Activated CD4-positive, alpha-beta T cell treated with anti-CD3 and anti-CD28 coated beads, Interleukin-2, amount 10 ng/mL, durations not matched to agents 7 days and 5 days (primary cell): ENCODE measurements around the gene TWF2. TPM values are rescaled to one million over a fixed set of nuclear protein-coding genes. Genes with fewer than 3 reads are reported as not detected.
"Not testable (repeated sequence)": the region's sequence is repeated elsewhere in the genome, so short reads cannot be mapped to it uniquely, and the experiment has no call there.

Experiments
- CTCF ChIA-PET: fragments of 350-600 bp; sonication (Branson Sonifier 250); formaldehyde crosslinking; loops from one replicate; lab custom pipeline; 2021; ENCODE audit warnings: antibody characterized with exemption; lab: Charles Lee
- POLR2A ChIA-PET: fragments of 350-600 bp; sonication (Branson Sonifier 250); formaldehyde crosslinking; loops from one replicate; lab custom pipeline; 2021; ENCODE audit warnings: antibody characterized with exemption; lab: Charles Lee
- DNase-seq: peaks from one replicate; pipeline ENCODE4 v3.0.0-alpha.2; 2020
- H3K27ac Mint-ChIP-seq: one replicate; pipeline ENCODE4 v1.8.0; 2021; ENCODE audit warnings: mild to moderate bottlenecking, moderate library complexity, mixed read lengths
- H3K27me3 Mint-ChIP-seq: one replicate; pipeline ENCODE4 v1.8.0; 2021; ENCODE audit warnings: mixed read lengths
- H3K36me3 Mint-ChIP-seq: one replicate; pipeline ENCODE4 v1.8.0; 2021; ENCODE audit warnings: low read depth, mixed read lengths
- H3K4me1 Mint-ChIP-seq: one replicate; pipeline ENCODE4 v1.8.0; 2021; ENCODE audit warnings: mixed read lengths
- H3K4me3 Mint-ChIP-seq: one replicate; pipeline ENCODE4 v1.8.0; 2021; ENCODE audit warnings: mild to moderate bottlenecking, moderate library complexity, mixed read lengths
- H3K9me3 Mint-ChIP-seq: one replicate; pipeline ENCODE4 v1.8.0; 2021; ENCODE audit warnings: mixed read lengths
- total RNA-seq, 2 experiments: library from RNA; stranded (reverse); gene quantifications; one replicate each; pipeline ENCODE4 v1.2.3, GENCODE V29; 2021

TWF2 gene
- 100 to 1,000 TPM; 117 to 119 TPM for total RNA-seq

DNA sequence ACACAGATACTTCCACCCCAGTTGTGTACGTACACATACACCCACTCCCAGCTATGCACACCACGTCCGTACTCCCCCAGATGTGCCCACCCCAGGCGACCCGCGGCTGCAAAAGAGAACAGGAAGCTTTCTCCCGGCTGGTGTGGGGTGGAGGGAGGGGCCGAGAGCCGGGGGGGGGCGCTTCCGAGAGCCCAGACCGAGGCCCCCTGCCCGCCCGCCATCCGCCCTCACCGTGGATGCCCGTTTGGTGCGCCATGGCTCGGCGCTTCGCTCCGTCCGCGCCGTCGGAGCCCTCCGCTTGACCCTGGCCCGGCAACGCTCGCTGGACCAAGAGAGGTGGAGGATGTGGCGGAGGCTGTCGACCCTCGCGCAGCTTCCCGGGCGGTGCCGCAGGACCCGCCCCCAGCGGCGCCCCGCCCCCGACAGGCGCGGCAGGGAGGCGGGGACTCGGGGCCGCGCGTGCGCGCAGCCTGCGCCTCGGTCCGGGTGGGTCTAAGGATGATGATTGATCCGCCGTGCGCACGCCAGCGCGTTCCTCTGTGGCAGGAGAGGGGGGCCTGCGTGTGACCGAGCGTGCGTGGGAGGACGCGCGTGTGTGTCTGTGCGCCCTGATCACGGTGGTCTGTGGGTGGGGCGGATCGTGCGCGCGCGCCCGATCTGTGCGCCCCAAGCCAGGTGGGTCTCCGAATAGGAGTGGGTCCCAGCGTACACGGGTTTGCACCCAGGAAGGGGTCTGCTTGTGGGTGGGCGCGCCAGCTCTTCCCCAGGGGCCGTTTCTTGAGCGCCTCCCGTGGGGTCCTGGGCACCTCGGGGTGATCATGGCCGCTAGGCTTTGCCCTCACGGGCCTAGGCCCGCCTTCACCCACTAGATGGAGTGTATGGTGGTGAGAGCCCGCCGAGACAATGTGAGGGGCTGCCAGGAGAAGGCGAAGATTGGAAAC lies at the start of gene TWF2:
TWF2 (minus strand) TSS at position 398 of the 941 bp plus-strand sequence; CDS start at position 256, 142 bp downstream.
- Mint-ChIP-seq H3K27ac (peak within 1 kb of the TSS; percentile 94), H3K27me3 (no peaks in the 10 kb centered on the region), H3K36me3 (peaks cover 44% of the 10 kb centered on the region)

DNA sequence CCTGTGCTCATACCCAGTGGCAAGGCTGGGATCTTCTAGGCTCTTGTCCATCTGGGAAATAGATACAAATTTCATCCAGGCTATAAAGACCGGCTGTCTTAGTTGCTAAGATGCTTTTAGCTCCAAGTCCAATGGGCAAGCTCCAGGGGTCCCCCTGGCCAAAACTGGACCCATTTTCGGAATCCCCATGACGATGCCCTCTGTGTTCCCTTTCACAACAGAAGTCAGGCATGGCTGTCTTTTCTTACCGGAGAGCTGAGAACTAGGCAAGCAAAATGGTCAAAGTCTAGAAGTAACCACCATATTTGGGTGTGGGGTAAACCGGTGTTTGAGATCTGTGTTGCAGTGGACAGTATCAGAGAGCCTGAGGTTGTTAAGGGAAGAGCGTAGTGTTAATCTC lies 49.7 kb upstream of the TWF2 start:
- ChIA-PET POLR2A (interaction anchor here (1.9 kb wide), 1 partner anchor 134 kb away, joined by 5 read pairs; the partner anchor contains the start of gene POC1A), CTCF (interaction anchor here (0.8 to 2.9 kb wide), 6 partner anchors 9 to 68 kb away, joined by 3 to 14 read pairs (median 4); no protein-coding TSS in a partner anchor)
- Mint-ChIP-seq H3K4me1 (peaks cover 45% of the 10 kb centered on the region), H3K9me3 (no peaks in the 10 kb centered on the region), H3K36me3 (peaks cover 16% of the 10 kb centered on the region), H3K4me3 (peak overlapping the region; percentile 100), H3K27ac (peak overlapping the region; percentile 100), H3K27me3 (no peaks in the 10 kb centered on the region)
- no peak for DNase-seq

More for the DNA sequence above, at the start of gene TWF2:
- DNase-seq: peak; percentile 84
- peak within 1 kb of the TSS; percentile 86 for H3K4me3 Mint-ChIP-seq
- POLR2A ChIA-PET: interaction anchor here (0.7 to 1.1 kb wide), 3 partner anchors 39 to 109 kb away, joined by 3 to 6 read pairs (median 3); partner anchors contain the start of gene WDR82
- H3K9me3 Mint-ChIP-seq: no peaks in the 10 kb centered on the region
- CTCF ChIA-PET: interaction anchor here (0.7 to 9.6 kb wide), 8 partner anchors 9 to 99 kb away, joined by 3 to 84 read pairs (median 7); partner anchors contain the start of genes TLR9 and WDR82
- H3K4me1 Mint-ChIP-seq: peaks cover 76% of the 10 kb centered on the region

- H3K27me3 Mint-ChIP-seq: no peaks in the 10 kb centered on the region
- POLR2A ChIA-PET: no interaction called here
- H3K9me3 Mint-ChIP-seq: no peaks in the 10 kb centered on the region
- CTCF ChIA-PET: interaction anchor here (0.8 to 1.2 kb wide), 4 partner anchors 10 to 158 kb away, joined by 3 to 5 read pairs (median 3); no protein-coding TSS in a partner anchor
- H3K27ac Mint-ChIP-seq: peak overlapping the region; percentile 100
- H3K4me1 Mint-ChIP-seq: peaks cover 60% of the 10 kb centered on the region
- DNase-seq: no peak
- H3K4me3 Mint-ChIP-seq: peak overlapping the region; percentile 100
- peaks cover 25% of the 10 kb centered on the region for H3K36me3 Mint-ChIP-seq
These were observed 47.8 kb upstream of the TWF2 start for GRCh38 chr3:52286777-52287110.

GRCh38 chr3:52284051-52284450 lies 45.1 kb upstream of the TWF2 start:
- not testable (repeated sequence) for DNase-seq

GRCh38 chr3:52283306-52283705 lies 44.3 kb upstream of the TWF2 start:
- ChIA-PET POLR2A (interaction anchor here (1.5 kb wide), 1 partner anchor 12 kb away, joined by 5 read pairs; no protein-coding TSS in a partner anchor), CTCF (interaction anchor here (1.1 to 2.5 kb wide), 4 partner anchors 31 to 63 kb away, joined by 3 to 10 read pairs (median 4); no protein-coding TSS in a partner anchor)
- H3K36me3 Mint-ChIP-seq: peaks cover 31% of the 10 kb centered on the region
- H3K4me1 Mint-ChIP-seq: peaks cover 64% of the 10 kb centered on the region
- H3K4me3 Mint-ChIP-seq: no peak overlapping the region
- H3K27me3 Mint-ChIP-seq: no peaks in the 10 kb centered on the region
- no peaks in the 10 kb centered on the region for H3K9me3 Mint-ChIP-seq
- peak overlapping the region; percentile 83 for H3K27ac Mint-ChIP-seq
- DNase-seq: no peak

More at GRCh38 chr3:52284051-52284450, 45.1 kb upstream of the TWF2 start:
- CTCF ChIA-PET: interaction anchor here (1.0 to 2.5 kb wide), 7 partner anchors 32 to 64 kb away, joined by 3 to 10 read pairs (median 4); no protein-coding TSS in a partner anchor
- H3K4me3 Mint-ChIP-seq, POLR2A ChIA-PET, H3K27me3 Mint-ChIP-seq, H3K9me3 Mint-ChIP-seq: not testable (repeated sequence)
- Mint-ChIP-seq H3K4me1 (peaks cover 66% of the 10 kb centered on the region), H3K36me3 (peaks cover 27% of the 10 kb centered on the region), H3K27ac (peak overlapping the region; percentile 28)

DNA sequence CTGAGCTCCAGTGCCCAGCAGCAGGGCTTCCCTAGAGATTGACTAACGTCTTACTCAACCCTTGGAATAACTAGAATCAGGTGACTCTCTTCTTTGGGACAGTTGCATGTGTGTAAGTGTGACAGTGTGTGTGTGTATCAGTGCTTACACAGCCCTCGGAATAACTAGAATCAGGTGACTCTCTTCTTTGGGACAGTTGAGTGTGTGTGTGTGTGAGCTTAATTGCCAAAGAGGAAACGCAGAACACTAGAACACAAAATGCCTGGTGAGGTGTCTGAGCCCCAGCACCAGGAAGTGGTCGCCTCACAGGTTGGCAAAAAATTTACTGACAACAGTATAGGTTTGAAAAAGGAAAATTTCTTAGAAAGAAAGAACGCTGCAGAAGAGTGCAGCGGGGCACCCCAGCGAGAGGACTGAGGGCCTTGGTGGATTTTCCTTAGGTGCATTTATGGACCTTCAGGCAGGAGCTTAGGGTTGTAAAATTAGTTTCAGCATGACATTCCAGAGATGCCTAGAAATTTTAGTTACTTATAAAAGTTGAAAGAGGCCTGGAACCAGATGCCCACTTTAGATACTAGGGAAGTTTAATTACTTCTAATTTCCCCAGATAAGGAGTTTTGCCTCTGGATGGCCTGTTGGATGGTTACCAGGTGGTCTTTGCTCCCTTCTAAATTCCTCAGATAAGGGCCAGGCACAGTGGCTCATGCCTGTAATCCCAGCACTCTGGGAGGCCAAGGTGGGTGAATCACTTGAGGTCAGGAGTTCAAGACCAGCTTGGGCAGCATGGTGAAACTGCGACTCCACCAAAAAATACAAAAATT lies 43.2 kb upstream of the TWF2 start:
- H3K36me3 Mint-ChIP-seq: peaks cover 37% of the 10 kb centered on the region
- H3K27ac Mint-ChIP-seq: peak overlapping the region; percentile 96
- peaks cover 64% of the 10 kb centered on the region for H3K4me1 Mint-ChIP-seq
- no peaks in the 10 kb centered on the region for H3K9me3 Mint-ChIP-seq
- POLR2A ChIA-PET: interaction anchor here (0.6 to 1.5 kb wide), 3 partner anchors 11 to 969 kb away, joined by 3 to 5 read pairs (median 3); no protein-coding TSS in a partner anchor
- CTCF ChIA-PET: interaction anchor here (1.1 to 7.7 kb wide), 7 partner anchors 8 to 61 kb away, joined by 3 to 48 read pairs (median 6); partner anchors contain the start of gene PPM1M
- no peaks in the 10 kb centered on the region for H3K27me3 Mint-ChIP-seq
- peak; percentile 70 for DNase-seq
- H3K4me3 Mint-ChIP-seq: peak overlapping the region; percentile 64

DNA sequence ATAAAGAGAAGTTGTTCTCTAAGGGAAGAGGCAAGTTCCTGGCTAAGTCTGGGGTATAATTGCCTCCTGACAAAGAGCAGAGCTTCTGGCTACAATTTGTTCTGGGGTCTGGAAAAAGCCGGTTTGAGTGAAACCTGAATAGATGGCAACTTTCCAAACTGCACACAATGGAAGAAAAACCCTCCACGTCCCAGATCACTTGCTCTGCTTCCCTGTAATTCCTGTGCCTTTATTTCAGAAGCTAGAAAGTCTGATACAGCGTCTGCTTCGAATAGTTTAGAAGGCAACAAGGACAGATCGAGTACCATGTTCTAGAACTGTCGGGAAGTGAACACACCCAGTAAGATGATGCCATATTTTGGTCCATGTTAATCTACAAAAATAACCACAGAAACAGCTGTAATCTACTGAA lies 41.1 kb upstream of the TWF2 start:
- POLR2A ChIA-PET: no interaction called here

GRCh38 chr3:52279596-52279995 lies 40.6 kb upstream of the TWF2 start:
- H3K36me3 Mint-ChIP-seq: peaks cover 54% of the 10 kb centered on the region
- CTCF ChIA-PET: interaction anchor here (0.7 to 7.7 kb wide), 14 partner anchors 16 to 297 kb away, joined by 3 to 48 read pairs (median 7); partner anchors contain the start of genes PPM1M and TWF2
- H3K27me3 Mint-ChIP-seq: no peaks in the 10 kb centered on the region
- H3K27ac Mint-ChIP-seq: peak overlapping the region; percentile 96
- peaks cover 60% of the 10 kb centered on the region for H3K4me1 Mint-ChIP-seq
- no peaks in the 10 kb centered on the region for H3K9me3 Mint-ChIP-seq
- peak overlapping the region; percentile 92 for H3K4me3 Mint-ChIP-seq
- DNase-seq: no peak
- POLR2A ChIA-PET: no interaction called here

More for the DNA sequence above, 41.1 kb upstream of the TWF2 start:
- CTCF ChIA-PET: interaction anchor here (0.7 to 7.7 kb wide), 8 partner anchors 17 to 297 kb away, joined by 3 to 48 read pairs (median 7); no protein-coding TSS in a partner anchor
- peak overlapping the region; percentile 96 for H3K27ac Mint-ChIP-seq
- peaks cover 52% of the 10 kb centered on the region for H3K36me3 Mint-ChIP-seq
- H3K9me3 Mint-ChIP-seq: no peaks in the 10 kb centered on the region
- no peak for DNase-seq
- peak overlapping the region; percentile 92 for H3K4me3 Mint-ChIP-seq
- no peaks in the 10 kb centered on the region for H3K27me3 Mint-ChIP-seq
- peaks cover 59% of the 10 kb centered on the region for H3K4me1 Mint-ChIP-seq

DNA sequence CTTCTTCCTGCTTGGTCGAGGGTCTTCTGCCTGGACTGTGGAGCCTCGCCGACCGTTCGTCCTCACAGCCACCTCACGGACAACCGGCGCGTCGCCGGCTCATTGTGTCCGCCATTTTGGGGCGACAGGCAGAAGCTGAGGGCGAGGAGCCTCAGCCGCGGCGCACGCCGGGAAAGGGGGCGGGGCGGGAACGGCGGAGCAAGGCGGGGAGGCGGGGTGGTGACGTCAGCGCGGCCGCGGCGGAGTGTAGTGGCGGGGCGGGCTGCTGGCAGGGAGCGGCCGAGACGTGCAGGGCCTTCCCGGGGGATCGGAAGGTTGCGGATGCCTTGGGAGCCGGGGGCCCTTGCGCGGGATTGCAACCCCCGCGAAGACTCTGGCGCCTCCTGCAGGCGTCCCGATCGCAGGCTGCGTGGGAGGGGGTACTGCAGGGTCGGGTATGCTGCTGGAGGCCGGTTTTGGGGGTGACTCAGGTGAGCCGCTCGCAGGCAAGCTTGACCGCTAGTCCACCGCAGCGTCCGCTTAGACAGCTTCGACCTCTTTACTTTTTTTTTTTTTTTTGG lies 39.6 kb upstream of the TWF2 start, which contains the start of gene WDR82:
WDR82 (minus strand) TSS at position 140 of the 560 bp plus-strand sequence. CDS start 288 bp downstream, outside the sequence.
- POLR2A ChIA-PET: interaction anchor here (0.6 to 2.4 kb wide), 5 partner anchors 26 to 283 kb away, joined by 3 to 15 read pairs (median 5); partner anchors contain the start of genes RPL29 and TWF2
- Mint-ChIP-seq H3K27ac (peak within 1 kb of the TSS; percentile 99), H3K9me3 (no peaks in the 10 kb centered on the region), H3K27me3 (no peaks in the 10 kb centered on the region), H3K36me3 (peaks cover 64% of the 10 kb centered on the region), H3K4me3 (peak within 1 kb of the TSS; percentile 92), H3K4me1 (peaks cover 63% of the 10 kb centered on the region)
- CTCF ChIA-PET: interaction anchor here (0.7 to 7.7 kb wide), 19 partner anchors 9 to 305 kb away, joined by 3 to 48 read pairs (median 5); partner anchors contain the start of genes ABHD14B, GLYCTK, PPM1M and TWF2
- DNase-seq: peak; percentile 97

GRCh38 chr3:52277972-52278509 lies 39.1 kb upstream of the TWF2 start:
- H3K36me3 Mint-ChIP-seq: peaks cover 65% of the 10 kb centered on the region
- ChIA-PET CTCF (interaction anchor here (0.6 to 7.7 kb wide), 21 partner anchors 10 to 376 kb away, joined by 3 to 48 read pairs (median 4); partner anchors contain the start of genes ABHD14B, GLYCTK, TLR9 and TWF2), POLR2A (interaction anchor here (0.6 to 2.4 kb wide), 9 partner anchors 10 to 1709 kb away, joined by 3 to 15 read pairs (median 5); partner anchors contain the start of genes ABHD14B, CISH, RPL29 and TWF2)
- H3K27ac Mint-ChIP-seq: peak overlapping the region; percentile 99
- peak overlapping the region; percentile 92 for H3K4me3 Mint-ChIP-seq
- no peaks in the 10 kb centered on the region for H3K27me3 Mint-ChIP-seq
- no peaks in the 10 kb centered on the region for H3K9me3 Mint-ChIP-seq
- peaks cover 63% of the 10 kb centered on the region for H3K4me1 Mint-ChIP-seq
- DNase-seq: peak; percentile 64
